Keratinocyte (primary cell): Measurements from ENCODE around the gene PADI4. TPM values are rescaled to one million over a fixed set of nuclear protein-coding genes. Genes with fewer than 3 reads are reported as not detected.

Source experiments
- DNase-seq: peaks from one replicate; pipeline ENCODE4 v3.0.0-alpha.2; 2011; ENCODE audit warnings: low read depth, missing footprints, low spot score
- FAIRE-seq: peaks from 2 replicates; lab custom pipeline; 2011; peaks lifted over from hg19 to GRCh38; lab: Jason Lieb, UNC
- H2AFZ ChIP-seq: 2 replicates; pipeline ENCODE4 v1.6.0; 2012; ENCODE audit warnings: low read length, control low read depth, inconsistent platforms; ENCODE audit not compliant: control insufficient read depth
- H3K27ac ChIP-seq: 2 replicates; pipeline ENCODE4 v1.5.1; 2011; ENCODE audit warnings: low read length; ENCODE audit not compliant: control insufficient read depth, insufficient read depth
- H3K27me3 ChIP-seq: 3 replicates; pipeline ENCODE4 v1.6.0; 2011; ENCODE audit warnings: low read length; ENCODE audit not compliant: control insufficient read depth, insufficient read depth; ENCODE audit errors: extremely low read depth
- H3K36me3 ChIP-seq, 2 experiments: 2 replicates in 1 of 2; 3 replicates in 1 of 2; pipeline ENCODE4 v1.5.1; 2011; ENCODE audit warnings: low read length in 2 of 2, mild to moderate bottlenecking in 1 of 2; ENCODE audit not compliant: control insufficient read depth in 2 of 2, insufficient read depth in 2 of 2; ENCODE audit errors: extremely low read depth in 1 of 2
- H3K4me1 ChIP-seq: 3 replicates; pipeline ENCODE4 v1.5.1; 2011; ENCODE audit warnings: low read length; ENCODE audit not compliant: control insufficient read depth, insufficient read depth; ENCODE audit errors: extremely low read depth
- H3K4me2 ChIP-seq: 3 replicates; pipeline ENCODE4 v1.6.0; 2011; ENCODE audit warnings: low read depth, low read length; ENCODE audit not compliant: control insufficient read depth, insufficient read depth; ENCODE audit errors: extremely low read depth
- H3K4me3 ChIP-seq, 3 experiments: fragments of 200-600 bp in 1 of 3; sonication (generic) in 1 of 3; 2 replicates in 2 of 3; 3 replicates in 1 of 3; pipeline ENCODE4 v1.5.1; 2011 to 2016; ENCODE audit warnings: low read length in 3 of 3, mild to moderate bottlenecking in 3 of 3, control low read depth in 2 of 3, inconsistent platforms in 1 of 3, low read depth in 1 of 3, mixed read lengths in 1 of 3, mixed run types in 1 of 3, moderate library complexity in 1 of 3; ENCODE audit not compliant: control insufficient read depth in 2 of 3, insufficient read depth in 2 of 3; ENCODE audit errors: extremely low read depth in 1 of 3
- H3K79me2 ChIP-seq: 2 replicates; pipeline ENCODE4 v1.6.0; 2012; ENCODE audit warnings: low read length; ENCODE audit not compliant: control insufficient read depth, insufficient read depth
- H3K9ac ChIP-seq: 3 replicates; pipeline ENCODE4 v1.6.0; 2011; ENCODE audit warnings: low read length; ENCODE audit not compliant: control insufficient read depth, insufficient read depth; ENCODE audit errors: extremely low read depth
- H3K9me1 ChIP-seq: 3 replicates; pipeline ENCODE4 v1.6.0; 2011; ENCODE audit warnings: low read length; ENCODE audit not compliant: control insufficient read depth, insufficient read depth; ENCODE audit errors: extremely low read depth
- H3K9me3 ChIP-seq: 2 replicates; pipeline ENCODE4 v1.5.1; 2012; ENCODE audit warnings: low read depth, low read length; ENCODE audit not compliant: control insufficient read depth
- H4K20me1 ChIP-seq: 3 replicates; pipeline ENCODE4 v1.6.0; 2011; ENCODE audit warnings: low read length; ENCODE audit not compliant: control insufficient read depth, insufficient read depth; ENCODE audit errors: extremely low read depth
- EZH2 ChIP-seq: IDR thresholded peaks from one replicate; pipeline ENCODE4 v1.6.1; 2012; ENCODE audit warnings: inconsistent platforms, mild to moderate bottlenecking, low read length, moderate library complexity
- dilution Hi-C: fragments of 300-500 bp; cut with MboI; formaldehyde crosslinking; loops from one replicate; pipeline ENCODE4 v1.7.0; 2020; ENCODE audit warnings: low sequenced_read_pairs; ENCODE audit not compliant: extremely low pct_ligation_motif_present
- polyA plus RNA-seq, 5 experiments: library from polyadenylated mRNA; depleted of rRNA in 3 of 5; stranded (reverse) in 3 of 5; stranded (forward) in 1 of 5; unstranded in 1 of 5; fragments of >200 nt; gene quantifications; 1 replicate in 1 of 5; 2 replicates in 3 of 5; 3 replicates in 1 of 5; pipeline versions ENCODE4 v1.2.1 to v1.2.3, GENCODE V29; 2011 to 2012; ENCODE audit warnings: missing spikeins in 2 of 5, low read depth in 1 of 5, low replicate concordance in 1 of 5
- TF ChIP-seq, protein P1 (sequence below), 3 experiments: IDR thresholded peaks in 1 of 3; conservative IDR thresholded peaks in 1 of 3; optimal IDR thresholded peaks in 1 of 3; 2 replicates in 2 of 3; 3 replicates in 1 of 3; pipeline versions ENCODE3 to v1.5.1; 2011; ENCODE audit warnings: low read length in 3 of 3, mild to moderate bottlenecking in 3 of 3, moderate library complexity in 2 of 3, control low read depth in 1 of 3, inconsistent platforms in 1 of 3; ENCODE audit not compliant: insufficient read depth in 2 of 3; ENCODE audit errors: extremely low read depth in 1 of 3

Gene PADI4
- polyA plus RNA-seq, 1 donor (not counting 4 experiments of a cell fraction or from before 2014, with no cell fraction given) = 0.03 TPM

DNA sequence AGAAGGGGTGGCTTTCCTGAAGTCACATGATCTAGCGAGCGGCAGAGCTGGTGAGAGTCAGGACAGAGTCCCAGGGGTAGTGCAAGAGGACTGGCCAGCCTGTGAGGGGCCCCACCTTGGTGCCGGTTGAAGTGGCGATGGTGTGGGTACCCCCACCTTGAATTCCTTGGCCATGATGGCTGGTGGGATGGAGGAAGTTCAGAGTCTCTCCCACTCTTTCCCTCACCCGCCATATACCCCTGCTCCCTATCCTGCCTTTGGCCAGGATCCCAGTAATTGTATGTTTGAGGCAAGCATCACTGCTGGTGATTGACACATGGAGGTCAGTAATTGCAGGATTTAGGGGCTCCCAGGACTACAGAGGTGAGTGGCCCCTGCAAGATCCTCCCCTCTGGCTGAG, 47.3 kb upstream of the PADI4 start:
- DNase-seq (no peak), FAIRE-seq (no peak)
- TF ChIP-seq, protein P1, sequence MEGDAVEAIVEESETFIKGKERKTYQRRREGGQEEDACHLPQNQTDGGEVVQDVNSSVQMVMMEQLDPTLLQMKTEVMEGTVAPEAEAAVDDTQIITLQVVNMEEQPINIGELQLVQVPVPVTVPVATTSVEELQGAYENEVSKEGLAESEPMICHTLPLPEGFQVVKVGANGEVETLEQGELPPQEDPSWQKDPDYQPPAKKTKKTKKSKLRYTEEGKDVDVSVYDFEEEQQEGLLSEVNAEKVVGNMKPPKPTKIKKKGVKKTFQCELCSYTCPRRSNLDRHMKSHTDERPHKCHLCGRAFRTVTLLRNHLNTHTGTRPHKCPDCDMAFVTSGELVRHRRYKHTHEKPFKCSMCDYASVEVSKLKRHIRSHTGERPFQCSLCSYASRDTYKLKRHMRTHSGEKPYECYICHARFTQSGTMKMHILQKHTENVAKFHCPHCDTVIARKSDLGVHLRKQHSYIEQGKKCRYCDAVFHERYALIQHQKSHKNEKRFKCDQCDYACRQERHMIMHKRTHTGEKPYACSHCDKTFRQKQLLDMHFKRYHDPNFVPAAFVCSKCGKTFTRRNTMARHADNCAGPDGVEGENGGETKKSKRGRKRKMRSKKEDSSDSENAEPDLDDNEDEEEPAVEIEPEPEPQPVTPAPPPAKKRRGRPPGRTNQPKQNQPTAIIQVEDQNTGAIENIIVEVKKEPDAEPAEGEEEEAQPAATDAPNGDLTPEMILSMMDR (optimal IDR thresholded peaks at IDR 0.05 in 1 of 3, IDR thresholded peaks at IDR 0.05 in 1 of 3, conservative IDR thresholded peaks at IDR 0.05 in 1 of 3; ENCODE audit: extremely low read depth in 1 of 3, insufficient read depth in 2 of 3, low read length in 3 of 3) = no peak
- no peak for TF ChIP-seq EZH2
- peaks cover 31% of the 10 kb centered on the region for H3K4me1 ChIP-seq
- H3K9ac ChIP-seq = no peak overlapping the region
- no peaks in the 10 kb centered on the region for H3K9me3 ChIP-seq
- no peaks in the 10 kb centered on the region for H3K9me1 ChIP-seq
- H3K4me2 ChIP-seq = no peak overlapping the region
- H3K4me3 ChIP-seq = no peak overlapping the region
- H4K20me1 ChIP-seq = no peaks in the 10 kb centered on the region
- no peaks in the 10 kb centered on the region for H3K79me2 ChIP-seq
- H3K27ac ChIP-seq = no peak overlapping the region
- H3K27me3 ChIP-seq = no peaks in the 10 kb centered on the region
- H3K36me3 ChIP-seq = no peaks in the 10 kb centered on the region
- dilution Hi-C loops = no loop called here
- no peak overlapping the region for H2AFZ ChIP-seq

DNA sequence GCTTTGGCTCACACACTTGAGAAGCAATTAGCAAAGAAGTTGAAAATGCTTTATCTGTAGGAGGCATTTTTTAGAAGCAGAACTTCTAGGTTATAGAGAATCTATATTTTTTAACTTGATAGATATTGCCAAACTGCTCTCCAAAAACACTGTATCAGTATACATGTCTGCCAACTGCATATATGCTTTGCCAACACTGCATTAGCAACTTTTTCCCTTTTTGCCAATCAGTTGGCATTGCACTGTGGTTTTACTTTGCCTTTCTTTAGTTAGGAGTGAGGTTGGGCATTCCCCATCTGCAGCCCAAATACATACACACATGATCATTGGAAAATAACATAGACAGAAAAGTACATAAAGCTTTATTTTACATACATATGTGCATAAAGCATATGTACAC, 44.1 kb upstream of the PADI4 start:
- H4K20me1 ChIP-seq = no peaks in the 10 kb centered on the region
- dilution Hi-C loops = no loop called here
- no peaks in the 10 kb centered on the region for H3K36me3 ChIP-seq
- peaks cover 23% of the 10 kb centered on the region for H3K4me1 ChIP-seq
- H3K27ac ChIP-seq = no peak overlapping the region
- TF ChIP-seq, protein P1 (optimal IDR thresholded peaks at IDR 0.05 in 1 of 3, IDR thresholded peaks at IDR 0.05 in 1 of 3, conservative IDR thresholded peaks at IDR 0.05 in 1 of 3; ENCODE audit: extremely low read depth in 1 of 3, insufficient read depth in 2 of 3, low read length in 3 of 3) = no peak
- TF ChIP-seq EZH2 = no peak
- DNase-seq (no peak), FAIRE-seq (no peak)
- H3K4me2 ChIP-seq = no peak overlapping the region
- H3K79me2 ChIP-seq = no peaks in the 10 kb centered on the region
- no peak overlapping the region for H3K4me3 ChIP-seq
- no peaks in the 10 kb centered on the region for H3K27me3 ChIP-seq
- H3K9me3 ChIP-seq = no peaks in the 10 kb centered on the region
- H3K9me1 ChIP-seq = no peaks in the 10 kb centered on the region
- no peak overlapping the region for H2AFZ ChIP-seq
- H3K9ac ChIP-seq = no peak overlapping the region
